T47D (cell line): Measurements from ENCODE around the gene THAP3.
"Not testable (repeated sequence)": the region's sequence is repeated elsewhere in the genome, so short reads cannot be mapped to it uniquely, and the experiment has no call there.

Experiments used
- DNase-seq, 2 experiments: peaks; one replicate each; pipeline versions ENCODE4 v3.0.0 to v3.0.0-alpha.2; 2011 to 2012; ENCODE audit warnings: low read depth in 1 of 2, low spot score in 1 of 2
- JUND ChIP-seq: IDR thresholded peaks from 2 replicates; pipeline ENCODE4 v1.6.1; 2012; ENCODE audit warnings: low read depth
- in situ Hi-C: cut with HindIII; loops from 2 replicates; pipeline ENCODE4 v1.10.0; 2016; ENCODE audit warnings: low sequenced_read_pairs, low pct_unique_long_range_greater_than_20kb

Gene THAP3

DNA sequence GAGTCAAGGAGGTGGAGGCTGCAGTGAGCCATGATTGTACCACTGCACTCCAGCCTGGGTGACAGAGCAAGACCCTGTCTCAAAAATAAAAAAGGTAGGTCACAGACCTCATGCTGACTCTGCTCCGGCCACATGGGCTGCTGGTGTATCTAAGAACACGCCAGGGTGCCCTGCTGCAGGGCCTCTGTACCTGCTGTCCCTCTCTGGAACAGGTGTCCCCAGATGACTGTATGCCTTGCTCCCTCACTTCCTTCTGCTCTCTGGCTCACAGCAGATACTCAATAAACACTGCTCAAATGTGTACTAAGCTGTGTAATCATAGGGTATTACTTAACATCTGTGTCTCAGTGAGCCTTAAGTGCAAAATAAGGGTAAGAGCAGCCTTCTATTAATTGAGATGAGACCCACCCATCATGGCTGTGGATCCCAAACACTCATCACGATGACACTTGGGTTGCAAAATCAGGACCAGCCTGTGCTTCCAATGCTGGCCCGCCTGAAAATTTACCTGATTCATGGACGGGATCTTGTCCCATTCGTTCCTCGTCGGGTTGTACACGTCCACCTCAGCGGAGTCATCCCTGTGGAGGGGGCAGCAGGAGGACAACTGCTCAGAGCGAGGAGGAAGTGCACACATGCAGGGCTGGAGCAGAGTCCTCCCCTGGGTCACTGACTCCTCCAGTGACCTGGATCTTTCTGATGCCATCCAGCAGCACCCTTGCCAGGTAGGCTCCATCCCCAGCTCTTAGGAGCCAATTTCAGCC lies 29.5 kb upstream of the THAP3 start:
- in situ Hi-C loops = no loop called here
- no peak for DNase-seq
- no peak for TF ChIP-seq JUND

DNA sequence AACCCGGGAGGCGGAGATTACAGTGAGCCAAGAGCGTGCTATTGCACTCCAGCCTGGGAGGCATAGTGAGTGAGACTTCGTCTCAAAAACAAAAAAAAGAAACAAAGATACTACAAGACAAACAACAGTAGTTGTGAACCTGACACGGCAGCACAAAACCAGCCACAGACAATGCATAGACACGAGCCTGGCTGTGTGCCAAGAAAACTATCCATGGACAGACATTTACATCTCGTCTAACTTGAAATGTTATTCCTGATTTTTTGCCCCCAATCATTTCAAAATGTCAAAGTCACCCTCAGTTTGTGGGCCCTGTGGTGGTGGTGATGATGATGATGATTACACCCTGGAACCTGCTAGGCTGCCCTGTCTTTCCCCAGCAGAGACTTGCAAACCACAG lies 28.3 kb upstream of the THAP3 start:
- no peak for TF ChIP-seq JUND
- DNase-seq = no peak
- in situ Hi-C loops = no loop called here

DNA sequence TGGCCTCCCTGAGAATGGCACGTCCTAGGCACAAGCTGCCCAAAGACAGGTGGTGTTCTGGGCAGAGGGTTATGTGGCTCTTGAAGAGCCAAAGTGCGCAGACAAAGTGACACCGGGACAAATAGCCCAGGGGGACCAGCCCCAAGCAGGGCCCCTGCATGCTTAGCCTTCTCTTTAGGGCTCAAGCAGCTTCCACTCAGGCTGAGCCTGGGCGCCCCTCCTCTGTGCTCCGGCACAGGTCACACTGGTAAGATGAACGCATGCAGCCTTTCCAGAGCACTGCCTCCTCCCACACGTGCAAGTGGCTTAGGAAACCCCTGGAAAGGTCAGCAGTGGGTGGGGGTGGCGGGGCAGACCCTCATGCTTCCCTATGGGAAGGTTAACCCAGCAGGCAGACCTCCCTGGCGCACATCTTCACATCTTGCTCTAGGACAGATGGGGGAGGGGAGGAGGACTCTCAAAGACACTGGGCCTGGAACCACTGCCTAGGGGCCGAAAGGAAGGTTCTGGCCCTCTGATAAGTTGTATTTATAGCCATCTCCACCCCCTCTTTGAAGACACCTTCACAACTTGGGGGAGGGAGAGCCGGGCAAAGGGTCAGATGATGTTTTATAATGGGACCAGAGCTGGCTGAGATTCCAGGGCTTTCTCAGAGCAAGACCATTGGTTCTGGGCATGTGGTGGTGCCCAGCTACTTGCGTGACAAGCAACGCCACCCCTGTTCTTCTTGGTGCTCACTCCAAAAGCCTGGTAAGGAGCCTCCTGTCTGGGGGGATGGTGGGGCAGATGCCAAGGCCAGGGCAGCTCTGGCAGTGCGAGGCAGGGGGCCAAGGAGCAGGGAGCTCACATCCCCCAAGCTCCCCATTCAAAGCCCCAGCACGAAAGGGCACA lies 27.5 kb upstream of the THAP3 start:
- in situ Hi-C loops = no loop called here
- TF ChIP-seq JUND = no peak

GRCh38 chr1:6597777-6598131 lies 26.9 kb upstream of the THAP3 start:
- TF ChIP-seq JUND = no peak
- in situ Hi-C loops = no loop called here

More for the DNA sequence above, 27.5 kb upstream of the THAP3 start:
- DNase-seq = no peak

GRCh38 chr1:6599141-6599975 lies 25.3 kb upstream of the THAP3 start:
- DNase-seq = no peak
- no peak for TF ChIP-seq JUND
- in situ Hi-C loops = no loop called here

More at GRCh38 chr1:6597777-6598131, 26.9 kb upstream of the THAP3 start:
- DNase-seq = no peak

DNA sequence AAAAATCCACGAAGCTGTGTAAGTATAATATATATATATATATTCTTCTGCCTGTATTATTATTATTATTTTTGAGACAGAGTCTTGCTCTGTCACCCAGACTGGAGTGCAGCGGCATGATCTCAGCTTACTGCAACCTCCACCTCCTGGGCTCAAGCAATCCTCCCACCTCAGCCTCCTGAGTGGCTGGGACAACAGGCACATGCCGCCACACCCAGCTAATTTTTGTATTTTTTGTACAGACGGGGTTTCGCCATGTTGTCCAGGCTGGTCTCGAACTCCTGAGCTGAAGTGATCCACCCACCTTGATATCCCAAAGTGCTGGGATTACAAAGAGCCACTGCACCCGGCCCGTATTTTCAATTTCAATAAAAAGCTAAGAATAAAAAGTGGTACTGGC lies 24.7 kb upstream of the THAP3 start:
- in situ Hi-C loops = not testable (repeated sequence)

DNA sequence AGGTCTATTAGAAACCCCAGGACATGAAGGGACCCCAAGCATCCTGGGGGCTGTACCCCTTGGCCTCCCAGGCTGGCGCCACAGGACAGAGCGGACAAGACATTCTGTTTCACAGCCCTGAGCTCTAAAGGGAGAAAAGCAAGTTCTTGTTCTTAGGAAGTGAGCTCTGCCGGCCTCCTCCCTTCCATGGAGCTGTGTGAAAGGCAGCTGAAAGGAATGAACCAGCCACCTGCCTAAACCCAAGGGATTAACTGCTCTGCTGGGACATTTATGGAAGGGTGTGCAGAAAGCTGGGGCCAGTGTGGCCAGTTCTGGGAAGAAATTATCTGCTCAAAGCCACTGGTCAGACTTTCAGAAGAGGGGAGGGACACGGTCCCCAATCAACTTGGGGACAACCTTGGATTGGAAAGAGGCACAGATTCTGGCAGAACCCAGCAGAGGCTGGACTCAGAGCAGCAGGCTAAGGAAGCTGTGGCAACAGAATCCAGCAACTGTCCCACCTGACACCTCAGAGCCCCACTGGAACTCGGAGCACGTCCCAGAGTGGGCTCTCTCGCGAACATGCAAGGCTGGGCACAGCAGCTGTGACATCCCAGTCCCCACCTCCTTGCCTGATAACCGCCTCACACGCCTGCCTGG lies 24.1 kb upstream of the THAP3 start:
- in situ Hi-C loops = no loop called here
- DNase-seq = no peak
- no peak for TF ChIP-seq JUND

More for the DNA sequence above, 24.7 kb upstream of the THAP3 start:
- DNase-seq = not testable (repeated sequence)

GRCh38 chr1:6601049-6601922 lies 23.4 kb upstream of the THAP3 start:
- TF ChIP-seq JUND = no peak
- in situ Hi-C loops = no loop called here

DNA sequence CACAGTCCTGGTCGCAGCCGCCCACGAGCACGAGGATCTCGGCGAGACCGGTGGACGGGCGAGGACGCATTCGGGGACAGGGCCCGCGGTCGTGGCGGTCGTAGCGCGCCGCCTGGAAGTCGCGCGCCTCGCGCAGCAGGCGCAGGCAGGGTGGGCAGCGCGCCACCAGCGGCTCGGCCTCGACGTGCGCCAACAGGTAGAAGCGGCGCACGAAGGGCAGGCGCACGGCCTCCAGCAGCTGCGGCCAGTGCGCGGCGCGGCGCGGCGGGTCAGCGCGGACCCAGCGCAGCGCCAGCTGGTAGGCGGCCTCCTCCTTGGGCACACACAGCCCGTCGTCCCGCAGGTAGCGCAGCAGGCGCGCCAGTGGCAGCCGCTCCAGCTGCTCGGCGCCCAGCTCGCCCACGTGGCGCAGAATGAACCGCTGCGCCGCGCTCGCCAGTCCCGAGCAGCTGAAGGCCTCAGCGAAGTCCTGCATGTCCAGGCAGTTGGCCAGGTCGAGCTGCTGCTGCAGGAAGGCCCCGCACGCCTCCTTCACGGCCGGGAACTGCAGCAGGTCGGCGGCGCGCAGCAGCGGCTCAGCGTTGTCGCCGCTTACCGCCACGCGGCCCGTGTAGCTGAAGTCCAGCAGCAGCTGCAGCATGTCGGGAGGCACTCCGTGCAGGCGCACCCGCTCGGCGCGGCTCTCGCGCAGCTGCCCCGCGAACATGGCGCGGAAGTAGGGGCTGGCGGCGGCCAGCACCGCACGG lies 22.6 kb upstream of the THAP3 start:
- in situ Hi-C loops = no loop called here
- TF ChIP-seq JUND = no peak
- DNase-seq = no peak

More at GRCh38 chr1:6601049-6601922, 23.4 kb upstream of the THAP3 start:
- DNase-seq = peak; percentile 59 to 72

GRCh38 chr1:6602669-6603237 lies 21.9 kb upstream of the THAP3 start, which contains the start of gene KLHL21:
Gene KLHL21 (minus strand): TSS chr1:6602869. CDS start chr1:6602817, 52 bp downstream.
- TF ChIP-seq JUND = no peak
- in situ Hi-C loops = no loop called here
- peak; percentile 66 to 90 for DNase-seq
